ENCODE results near the gene ODF4.

The ODF4 gene

GRCh38 chr17:8339540-8339939 is at the start of gene ODF4:
ODF4 (plus strand) TSS chr17:8339840; CDS start chr17:8340052, 212 bp downstream.
- no peak for DNase-seq

GRCh38 chr17:8290043-8290442 is 49.6 kb upstream of the ODF4 start:
- no peak for DNase-seq

- no peak for DNase-seq
Measured at GRCh38 chr17:8292639-8293395, 46.8 kb upstream of the ODF4 start.

GRCh38 chr17:8294361-8294760 is 45.3 kb upstream of the ODF4 start:
- no peak for DNase-seq

GRCh38 chr17:8294814-8295316 is 44.8 kb upstream of the ODF4 start:
- no peak for DNase-seq

- DNase-seq, result no peak
Measured at GRCh38 chr17:8300226-8300625, 39.4 kb upstream of the ODF4 start.

GRCh38 chr17:8300627-8301242 is 38.9 kb upstream of the ODF4 start:
- peak; percentile 34 for DNase-seq

- DNase-seq, result no peak
Measured at GRCh38 chr17:8310601-8311123, 29.0 kb upstream of the ODF4 start.

GRCh38 chr17:8311131-8311790 is 28.4 kb upstream of the ODF4 start:
- DNase-seq, result no peak

GRCh38 chr17:8312251-8312650 is 27.4 kb upstream of the ODF4 start:
- DNase-seq, result no peak

GRCh38 chr17:8312726-8313600 is 26.7 kb upstream of the ODF4 start:
- DNase-seq, result no peak

- no peak for DNase-seq
Measured at GRCh38 chr17:8314797-8315763, 24.6 kb upstream of the ODF4 start.

- DNase-seq, result no peak
Measured at GRCh38 chr17:8315764-8316217, 23.8 kb upstream of the ODF4 start.

GRCh38 chr17:8318010-8318935 is 21.4 kb upstream of the ODF4 start:
- DNase-seq, result no peak

GRCh38 chr17:8320262-8320661 is 19.4 kb upstream of the ODF4 start:
- DNase-seq, result no peak

- DNase-seq, result no peak
Measured at GRCh38 chr17:8320990-8321389, 18.6 kb upstream of the ODF4 start.

- DNase-seq, result no peak
Measured at GRCh38 chr17:8322061-8322460, 17.6 kb upstream of the ODF4 start.

GRCh38 chr17:8324132-8324531 is 15.5 kb upstream of the ODF4 start:
- no peak for DNase-seq

GRCh38 chr17:8324923-8325322 is 14.7 kb upstream of the ODF4 start:
- no peak for DNase-seq

Data from activated T-cell treated with anti-CD3 and anti-CD28 coated beads for 4 hours (primary cell).